Caki2 (cell line): ENCODE measurements around the gene PSRC1. TPM values are rescaled to one million over a fixed set of nuclear protein-coding genes. Genes with fewer than 3 reads are reported as not detected.

Experiments used
- DNase-seq: peaks from one replicate; pipeline ENCODE4 v3.0.0-alpha.2; 2015; ENCODE audit warnings: low read depth
- in situ Hi-C: cut with HindIII; loops from 2 replicates; pipeline ENCODE4 v1.10.0; 2016; ENCODE audit warnings: low sequenced_read_pairs, low pct_unique_long_range_greater_than_20kb, mixed read lengths
- total RNA-seq: library from RNA; depleted of rRNA; stranded (reverse); fragments of >200 nt; shearing (Covaris generic); gene quantifications from 2 replicates; pipeline ENCODE4 v1.2.3, GENCODE V29; 2014; ENCODE audit warnings: low replicate concordance

Gene PSRC1
- total RNA-seq, 1 experiment from 2014 or later, result 27.6 TPM

GRCh38 chr1:109263597-109264378, 19.2 kb downstream of the PSRC1 start:
- DNase-seq, result peak; percentile 88
- in situ Hi-C loops, result no loop called here

GRCh38 chr1:109263234-109263596, 19.7 kb downstream of the PSRC1 start:
- in situ Hi-C loops, result no loop called here
- DNase-seq, result no peak

GRCh38 chr1:109262231-109263055, 20.5 kb downstream of the PSRC1 start:
- no peak for DNase-seq
- in situ Hi-C loops, result no loop called here

GRCh38 chr1:109261578-109261977, 21.4 kb downstream of the PSRC1 start:
- in situ Hi-C loops, result no loop called here
- DNase-seq, result no peak

- in situ Hi-C loops, result no loop called here
- DNase-seq, result no peak
Observed at GRCh38 chr1:109261006-109261405, 21.9 kb downstream of the PSRC1 start.

- in situ Hi-C loops, result no loop called here
- no peak for DNase-seq
Observed at GRCh38 chr1:109259674-109260557, 23.0 kb downstream of the PSRC1 start.

GRCh38 chr1:109258481-109259466, 24.2 kb downstream of the PSRC1 start:
- in situ Hi-C loops, result no loop called here

GRCh38 chr1:109257682-109258421, 25.1 kb downstream of the PSRC1 start:
- no peak for DNase-seq
- in situ Hi-C loops, result no loop called here

More at GRCh38 chr1:109258481-109259466, 24.2 kb downstream of the PSRC1 start:
- DNase-seq, result no peak

- peak; percentile 41 for DNase-seq
- in situ Hi-C loops, result no loop called here
Observed at GRCh38 chr1:109256971-109257681, 25.8 kb downstream of the PSRC1 start.

GRCh38 chr1:109256085-109256484, 26.9 kb downstream of the PSRC1 start:
- in situ Hi-C loops, result no loop called here
- DNase-seq, result no peak

GRCh38 chr1:109255678-109256077, 27.3 kb downstream of the PSRC1 start:
- in situ Hi-C loops, result no loop called here

GRCh38 chr1:109255097-109255651, 27.8 kb downstream of the PSRC1 start:
- in situ Hi-C loops, result no loop called here
- DNase-seq, result no peak

More at GRCh38 chr1:109255678-109256077, 27.3 kb downstream of the PSRC1 start:
- DNase-seq, result no peak

GRCh38 chr1:109254621-109255096, 28.3 kb downstream of the PSRC1 start:
- in situ Hi-C loops, result no loop called here
- DNase-seq, result peak; percentile 71

GRCh38 chr1:109253803-109254620, 28.9 kb downstream of the PSRC1 start:
- DNase-seq, result peak; percentile 70
- in situ Hi-C loops, result no loop called here
